ENCODE data around the gene ALG3. TPM values are rescaled to one million over a fixed set of nuclear protein-coding genes. Genes with fewer than 3 reads are reported as not detected.
A peak's percentile ranks its signal among the peaks of the same experiment; 100 is the strongest.

The ALG3 gene
- total RNA-seq (10 to 100 TPM; 21.1 to 59.0 (median 28.2) TPM), polyA plus RNA-seq (10 to 100 TPM; 18.7 to 23.9 (median 22.8) TPM)
- long read RNA-seq, donor 1, transcript ALG3-201 (9 exons, 1,528 nt), result major isoform, 5 of 18 reads
- long read RNA-seq, donor 1, partial matches to known transcripts, result 10 of 18 reads
- long read RNA-seq, donor 1, other reads (novel, unspliced or antisense), result 0 of 18 reads
- long read RNA-seq, donor 2, transcript ALG3-201 (9 exons, 1,528 nt), result major isoform, 7 of 8 reads
- long read RNA-seq, donor 2, partial matches to known transcripts, result 0 of 8 reads
- long read RNA-seq, donor 2, other reads (novel, unspliced or antisense), result 0 of 8 reads

- H3K27me3 ChIP-seq (replicated peaks in 1 of 7), result no peaks in the 10 kb centered on the region
- peak; percentile 94 for DNase-seq
- 0 to 1% (median 1%) methylated on average over 36 to 49 of the region's 49 CpGs for WGBS, 5 donors
- peaks cover 4 to 44% (median 26%) of the 10 kb centered on the region in 6 donors for H3K4me1 ChIP-seq
- H3K36me3 ChIP-seq, result peaks cover 0 to 25% (median 20%) of the 10 kb centered on the region in 6 donors
- TF ChIP-seq POLR2A (IDR thresholded peaks at IDR 0.05) (peak in 2 of 3 donors; percentile 50 to 73), CTCF (IDR thresholded peaks at IDR 0.05 in 8 of 11, conservative IDR thresholded peaks at IDR 0.05 in 3 of 11) (peak in 1 of 11 experiments; percentile 5), POLR2AphosphoS5 (IDR thresholded peaks at IDR 0.05) (peak; percentile 88 to 92 (median 89))
- peak within 1 kb of the TSS; percentile 73 to 93 (median 86) for H3K27ac ChIP-seq
- H3K4me3 ChIP-seq, result peak within 1 kb of the TSS; percentile 79 to 100 (median 96)
- intact Hi-C loops (cut with DNase I; ENCODE audit: low total_unique reads), result loop anchor here (10.0 kb wide), 1 partner anchor 94 kb away; the partner anchor contains the start of gene DVL3
- no peaks in the 10 kb centered on the region for H3K9me3 ChIP-seq
These were observed at the start of gene ALG3 for GRCh38 chr3:184248454-184249411. TSS of gene ALG3 (minus strand) at chr3:184248962. CDS start at chr3:184248940, 22 bp downstream.

GRCh38 chr3:184296616-184297015 is 47.9 kb upstream of the ALG3 start:
- Histone ChIP-seq H3K36me3 (peaks cover 0 to 17% (median 13%) of the 10 kb centered on the region in 6 donors), H3K27ac (no peak overlapping the region), H3K27me3 (replicated peaks in 1 of 7) (peaks cover 0 to 5% (median 0%) of the 10 kb centered on the region in 7 donors), H3K9me3 (no peaks in the 10 kb centered on the region), H3K4me3 (no peak overlapping the region), H3K4me1 (peaks cover 14 to 32% (median 26%) of the 10 kb centered on the region in 6 donors)
- 77 to 92% (median 79%) methylated on average over 7 of the region's 7 CpGs for WGBS, 5 donors
- DNase-seq, result peak; percentile 48
- intact Hi-C loops (cut with DNase I; ENCODE audit: low total_unique reads), result no loop called here
- TF ChIP-seq POLR2AphosphoS5 (IDR thresholded peaks at IDR 0.05) (no peak), POLR2A (IDR thresholded peaks at IDR 0.05) (no peak), CTCF (IDR thresholded peaks at IDR 0.05 in 8 of 11, conservative IDR thresholded peaks at IDR 0.05 in 3 of 11) (no peak)

GRCh38 chr3:184295771-184296170 is 47.0 kb upstream of the ALG3 start:
- H3K4me3 ChIP-seq, result no peak overlapping the region
- H3K27ac ChIP-seq, result no peak overlapping the region
- no peak for DNase-seq
- intact Hi-C loops (cut with DNase I; ENCODE audit: low total_unique reads), result no loop called here
- H3K36me3 ChIP-seq, result peaks cover 0 to 9% (median 5%) of the 10 kb centered on the region in 6 donors
- H3K27me3 ChIP-seq (replicated peaks in 1 of 7), result peaks cover 0 to 14% (median 0%) of the 10 kb centered on the region in 7 donors
- H3K9me3 ChIP-seq, result no peaks in the 10 kb centered on the region
- H3K4me1 ChIP-seq, result peaks cover 13 to 23% (median 19%) of the 10 kb centered on the region in 6 donors
- TF ChIP-seq CTCF (IDR thresholded peaks at IDR 0.05 in 8 of 11, conservative IDR thresholded peaks at IDR 0.05 in 3 of 11) (no peak), POLR2AphosphoS5 (IDR thresholded peaks at IDR 0.05) (no peak), POLR2A (IDR thresholded peaks at IDR 0.05) (no peak)
- 71 to 79% (median 76%) methylated on average over 3 of the region's 3 CpGs for WGBS, 5 donors

All from spleen (tissue), 13 donors.